Skeletal muscle tissue (tissue), 4 donors: ENCODE results near the gene CIAO1. TPM values are rescaled to one million over a fixed set of nuclear protein-coding genes. Genes with fewer than 3 reads are reported as not detected.
A peak's percentile ranks its signal among the peaks of the same experiment; 100 is the strongest.
"Not testable (repeated sequence)": the region's sequence is repeated elsewhere in the genome, so short reads cannot be mapped to it uniquely, and the experiment has no call there.

Experiments
- H3K27ac ChIP-seq: one replicate; pipeline ENCODE4 v1.7.0; 2013; ENCODE audit warnings: mild to moderate bottlenecking, low read depth, low read length, inconsistent platforms
- H3K27me3 ChIP-seq, 3 donors: one replicate each; pipeline ENCODE4 v1.7.0; 2013; ENCODE audit warnings: low read length in 3 of 3; ENCODE audit not compliant: control insufficient read depth in 3 of 3, insufficient read depth in 3 of 3
- H3K36me3 ChIP-seq, 3 donors: one replicate each; pipeline ENCODE4 v1.7.0; 2013; ENCODE audit warnings: low read length in 3 of 3; ENCODE audit not compliant: control insufficient read depth in 3 of 3, insufficient read depth in 3 of 3
- H3K4me1 ChIP-seq, 3 donors: one replicate each; pipeline ENCODE4 v1.7.0; 2013; ENCODE audit warnings: low read length in 3 of 3, mild to moderate bottlenecking in 3 of 3; ENCODE audit not compliant: control insufficient read depth in 3 of 3, insufficient read depth in 3 of 3
- H3K4me3 ChIP-seq, 3 donors: one replicate each; pipeline ENCODE4 v1.7.0; 2013; ENCODE audit warnings: low read length in 3 of 3
- H3K9ac ChIP-seq, 3 donors: one replicate each; pipeline ENCODE4 v1.7.0; 2013; ENCODE audit warnings: low read length in 3 of 3, mild to moderate bottlenecking in 3 of 3, moderate library complexity in 2 of 3, low read depth in 1 of 3
- H3K9me3 ChIP-seq, 3 donors: one replicate each; pipeline ENCODE4 v1.7.0; 2013; ENCODE audit warnings: low read length in 3 of 3; ENCODE audit not compliant: control insufficient read depth in 3 of 3
- total RNA-seq: library from RNA; depleted of rRNA; stranded (reverse); fragments of >200 nt; gene quantifications from one replicate; pipeline ENCODE4 v1.2.3, GENCODE V29; 2014
- donor health status: Osteomylitis.

Gene CIAO1
- total RNA-seq, 1 donor from 2014 or later: 51.1 TPM

GRCh38 chr2:96247896-96248295 is 18.1 kb upstream of the CIAO1 start:
- H3K4me3 ChIP-seq: no peak overlapping the region
- no peak overlapping the region for H3K27ac ChIP-seq
- no peaks in the 10 kb centered on the region for H3K27me3 ChIP-seq
- peaks cover 2 to 8% (median 7%) of the 10 kb centered on the region in 3 donors for H3K36me3 ChIP-seq
- H3K4me1 ChIP-seq: peaks cover 43 to 72% (median 59%) of the 10 kb centered on the region in 3 donors
- H3K9ac ChIP-seq: no peak overlapping the region
- H3K9me3 ChIP-seq: no peaks in the 10 kb centered on the region

DNA sequence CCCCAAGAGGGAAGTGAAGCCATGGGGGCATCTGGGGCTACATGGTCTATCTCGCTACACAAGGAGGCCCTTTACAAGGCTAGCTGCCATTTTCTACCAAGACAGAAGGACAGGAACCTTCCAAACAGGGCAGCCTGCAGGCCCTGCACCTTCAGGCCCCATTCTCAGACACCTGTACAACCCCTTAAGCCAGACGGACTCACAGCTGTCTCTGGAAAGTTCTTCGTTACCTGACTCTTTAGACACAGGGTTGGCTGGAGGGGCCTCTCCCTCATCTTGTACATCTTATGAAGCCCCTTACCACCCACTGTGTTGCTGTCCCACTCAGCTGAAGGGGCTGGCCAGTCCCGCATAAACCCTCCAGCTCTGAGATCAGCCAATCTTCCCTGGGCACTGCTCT is 17.4 kb upstream of the CIAO1 start:
- Histone ChIP-seq H3K27ac (no peak overlapping the region), H3K27me3 (no peaks in the 10 kb centered on the region), H3K4me3 (no peak overlapping the region), H3K36me3 (peaks cover 9 to 15% (median 11%) of the 10 kb centered on the region in 3 donors), H3K4me1 (peaks cover 47 to 76% (median 63%) of the 10 kb centered on the region in 3 donors), H3K9me3 (no peaks in the 10 kb centered on the region), H3K9ac (no peak overlapping the region)

- peak overlapping the region; percentile 62 for H3K27ac ChIP-seq
Observed at GRCh38 chr2:96249654-96250053, 16.4 kb upstream of the CIAO1 start.

DNA sequence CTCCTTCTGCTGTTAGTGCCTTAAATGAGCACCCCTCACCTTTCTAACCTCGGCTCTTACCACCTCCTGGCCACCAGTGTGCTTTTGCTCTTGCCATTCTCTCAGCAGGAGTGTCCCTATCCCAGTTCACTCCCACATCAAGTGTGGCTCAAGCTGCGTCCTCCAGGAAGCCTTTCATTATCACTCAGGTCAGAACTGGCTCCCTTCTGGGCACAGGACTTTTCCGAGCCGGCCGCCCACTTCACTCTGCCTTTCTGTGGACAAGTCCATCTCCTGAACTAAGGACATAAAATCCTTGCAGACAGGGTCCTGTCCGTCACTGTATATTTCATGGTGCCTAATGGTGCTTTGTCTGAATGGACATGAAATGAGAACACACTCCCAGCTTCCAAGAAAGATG is 15.8 kb upstream of the CIAO1 start:
- Histone ChIP-seq H3K36me3 (peaks cover 15 to 28% (median 24%) of the 10 kb centered on the region in 3 donors), H3K4me3 (no peak overlapping the region), H3K9ac (peak overlapping the region in 2 of 3 donors; percentile 34 to 55), H3K4me1 (peaks cover 62 to 86% (median 79%) of the 10 kb centered on the region in 3 donors), H3K27ac (peak overlapping the region; percentile 62), H3K9me3 (no peaks in the 10 kb centered on the region), H3K27me3 (no peaks in the 10 kb centered on the region)

More at GRCh38 chr2:96249654-96250053, 16.4 kb upstream of the CIAO1 start:
- no peaks in the 10 kb centered on the region for H3K27me3 ChIP-seq
- peak overlapping the region in 1 of 3 donors; percentile 20 for H3K9ac ChIP-seq
- H3K4me1 ChIP-seq: peaks cover 58 to 81% (median 74%) of the 10 kb centered on the region in 3 donors
- H3K36me3 ChIP-seq: peaks cover 15 to 25% (median 20%) of the 10 kb centered on the region in 3 donors
- no peaks in the 10 kb centered on the region for H3K9me3 ChIP-seq
- H3K4me3 ChIP-seq: no peak overlapping the region

DNA sequence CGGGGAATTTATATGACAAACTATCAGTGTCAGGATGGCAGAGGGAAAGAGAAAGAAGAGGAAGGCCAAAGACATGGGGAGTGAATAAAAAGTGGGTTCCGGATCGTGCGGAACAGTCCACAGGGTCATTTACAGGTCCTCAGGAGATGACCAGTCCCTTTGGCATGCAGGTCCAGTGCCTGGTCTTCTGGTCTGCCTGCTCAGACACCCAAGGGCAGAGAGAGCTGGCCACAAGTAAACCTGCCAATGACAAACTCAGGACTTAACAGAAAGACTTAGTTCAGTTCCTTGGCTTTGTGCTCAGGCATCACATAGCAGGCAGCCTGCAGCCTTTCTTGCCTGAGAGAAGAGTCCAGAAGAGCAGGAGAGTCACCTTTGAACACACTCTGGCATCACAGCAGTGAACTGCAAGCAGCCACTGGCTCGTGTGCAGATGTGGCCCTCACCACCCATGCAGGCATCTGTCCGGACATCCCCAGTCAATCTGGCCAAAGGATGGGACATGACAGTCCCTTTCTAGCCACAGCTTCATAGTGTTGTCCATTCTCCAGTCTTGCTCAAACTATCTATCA is 14.2 kb upstream of the CIAO1 start:
- Histone ChIP-seq H3K36me3 (peaks cover 18 to 28% (median 26%) of the 10 kb centered on the region in 3 donors), H3K27ac (peak overlapping the region; percentile 77), H3K4me1 (peaks cover 61 to 83% (median 79%) of the 10 kb centered on the region in 3 donors), H3K9me3 (no peaks in the 10 kb centered on the region), H3K27me3 (no peaks in the 10 kb centered on the region), H3K9ac (peak overlapping the region; percentile 14 to 77 (median 34)), H3K4me3 (peak overlapping the region in 2 of 3 donors; percentile 29 to 54)

GRCh38 chr2:96252526-96252925 is 13.5 kb upstream of the CIAO1 start:
- H3K9me3 ChIP-seq: no peaks in the 10 kb centered on the region
- peaks cover 18 to 28% (median 26%) of the 10 kb centered on the region in 3 donors for H3K36me3 ChIP-seq
- peaks cover 62 to 83% (median 78%) of the 10 kb centered on the region in 3 donors for H3K4me1 ChIP-seq
- H3K27me3 ChIP-seq: no peaks in the 10 kb centered on the region
- peak overlapping the region in 2 of 3 donors; percentile 29 to 54 for H3K4me3 ChIP-seq
- H3K27ac ChIP-seq: peak overlapping the region; percentile 77
- H3K9ac ChIP-seq: peak overlapping the region; percentile 27 to 77 (median 34)

GRCh38 chr2:96253006-96253405 is 13.0 kb upstream of the CIAO1 start:
- no peaks in the 10 kb centered on the region for H3K9me3 ChIP-seq
- peaks cover 18 to 28% (median 26%) of the 10 kb centered on the region in 3 donors for H3K36me3 ChIP-seq
- no peaks in the 10 kb centered on the region for H3K27me3 ChIP-seq
- H3K4me1 ChIP-seq: peaks cover 66 to 86% (median 81%) of the 10 kb centered on the region in 3 donors
- peak overlapping the region; percentile 77 for H3K27ac ChIP-seq
- H3K9ac ChIP-seq: peak overlapping the region; percentile 34 to 77 (median 62)
- peak overlapping the region in 1 of 3 donors; percentile 17 for H3K4me3 ChIP-seq

DNA sequence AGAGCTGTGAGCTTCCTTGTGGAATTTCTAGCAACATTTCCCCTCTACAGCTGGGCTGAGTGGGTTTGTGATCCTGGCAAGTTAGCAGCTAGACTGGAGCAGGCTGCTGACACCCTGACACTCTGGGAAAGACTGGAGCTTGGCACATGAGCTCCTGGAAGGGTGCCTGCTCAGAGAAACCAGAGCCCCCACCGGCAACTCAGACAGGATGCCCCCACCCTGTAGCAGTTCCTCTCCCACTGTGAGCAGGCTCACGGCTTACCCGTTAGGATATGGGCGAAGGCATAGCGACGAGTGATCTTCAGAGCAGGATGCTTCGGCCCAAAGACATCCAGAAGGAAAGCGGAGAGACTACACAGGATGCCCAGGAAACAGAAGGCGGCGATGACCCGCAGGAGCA is 11.5 kb upstream of the CIAO1 start:
- Histone ChIP-seq H3K36me3 (peaks cover 18 to 28% (median 26%) of the 10 kb centered on the region in 3 donors), H3K27ac (peak overlapping the region; percentile 77), H3K9me3 (no peaks in the 10 kb centered on the region), H3K9ac (peak overlapping the region in 2 of 3 donors; percentile 25 to 68), H3K4me1 (peaks cover 78 to 91% (median 90%) of the 10 kb centered on the region in 3 donors), H3K4me3 (peak overlapping the region in 1 of 3 donors; percentile 41), H3K27me3 (no peaks in the 10 kb centered on the region)

GRCh38 chr2:96256611-96257113 is 9.4 kb upstream of the CIAO1 start:
- Histone ChIP-seq H3K36me3 (peaks cover 18 to 28% (median 26%) of the 10 kb centered on the region in 3 donors), H3K4me1 (peaks cover 88 to 94% (median 93%) of the 10 kb centered on the region in 3 donors), H3K9ac (peak overlapping the region in 2 of 3 donors; percentile 34 to 60), H3K4me3 (peak overlapping the region in 1 of 3 donors; percentile 29), H3K27ac (peak overlapping the region; percentile 94), H3K9me3 (no peaks in the 10 kb centered on the region), H3K27me3 (no peaks in the 10 kb centered on the region)

GRCh38 chr2:96257744-96258143 is 8.3 kb upstream of the CIAO1 start:
- not testable (repeated sequence) for H3K27me3 ChIP-seq, H3K9me3 ChIP-seq
- Histone ChIP-seq H3K36me3 (peaks cover 19 to 22% (median 19%) of the 10 kb centered on the region in 3 donors), H3K4me1 (peaks cover 84 to 94% (median 91%) of the 10 kb centered on the region in 3 donors), H3K4me3 (peak overlapping the region in 1 of 3 donors; percentile 52), H3K9ac (peak overlapping the region; percentile 18 to 82 (median 74)), H3K27ac (peak overlapping the region; percentile 94)
